ENCODE measurements around the gene SP140.

The SP140 gene

DNA sequence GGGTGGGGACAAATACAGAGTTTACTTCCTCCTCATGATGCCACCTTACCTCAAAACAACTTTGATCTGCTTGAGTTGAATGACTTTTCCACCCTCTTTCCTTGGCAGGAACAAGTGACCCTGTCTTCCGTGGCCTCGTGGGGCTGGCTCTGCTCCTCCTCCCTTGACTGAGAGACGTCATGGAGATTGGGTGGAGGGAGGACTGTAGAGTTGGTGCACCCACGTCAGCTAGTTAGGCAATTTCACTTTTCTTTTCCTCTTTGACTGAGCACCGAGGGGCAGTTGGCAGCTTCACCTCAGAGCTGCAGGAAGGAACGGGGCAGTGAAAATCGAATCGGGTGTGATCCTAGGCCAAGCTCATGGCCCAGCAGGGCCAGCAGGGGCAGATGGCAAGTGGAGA is at the start of gene SP140:
Gene SP140 (plus strand): TSS at position 251 of the 400 bp plus-strand sequence. CDS start 109 bp downstream, at position 360.
- TF ChIP-seq GATA2 (IDR thresholded peaks at IDR 0.05; ENCODE audit: low read depth, low read length) = no peak
- no peak for TF ChIP-seq GATA3 (IDR thresholded peaks at IDR 0.05; ENCODE audit: low read depth, low read length)

DNA sequence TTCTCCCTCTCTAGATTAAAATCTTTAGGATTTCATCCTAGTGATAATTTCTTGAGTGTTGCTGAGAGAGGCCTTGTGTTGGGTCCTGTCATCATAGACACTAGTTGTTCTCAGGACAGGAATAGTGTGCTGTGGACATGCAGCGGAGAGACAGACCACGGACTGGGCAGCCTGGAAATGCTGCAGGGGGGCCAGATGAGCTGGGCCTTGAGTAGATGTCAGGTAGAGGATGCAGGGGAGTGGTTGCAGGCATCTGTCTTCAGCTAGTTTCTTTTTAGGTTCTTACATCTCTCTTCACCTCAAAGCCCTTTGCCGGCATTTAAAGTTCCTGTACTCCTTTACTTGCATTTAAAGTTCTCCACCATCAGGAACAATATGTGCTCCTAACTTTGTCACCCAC is 48.5 kb upstream of the SP140 start:
- TF ChIP-seq GATA3 (IDR thresholded peaks at IDR 0.05; ENCODE audit: low read depth, low read length) (no peak), GATA2 (IDR thresholded peaks at IDR 0.05; ENCODE audit: low read depth, low read length) (no peak)

- no peak for TF ChIP-seq GATA3 (IDR thresholded peaks at IDR 0.05; ENCODE audit: low read depth, low read length)
- TF ChIP-seq GATA2 (IDR thresholded peaks at IDR 0.05; ENCODE audit: low read depth, low read length) = no peak
These were observed 46.7 kb upstream of the SP140 start for GRCh38 chr2:230178546-230179485.

DNA sequence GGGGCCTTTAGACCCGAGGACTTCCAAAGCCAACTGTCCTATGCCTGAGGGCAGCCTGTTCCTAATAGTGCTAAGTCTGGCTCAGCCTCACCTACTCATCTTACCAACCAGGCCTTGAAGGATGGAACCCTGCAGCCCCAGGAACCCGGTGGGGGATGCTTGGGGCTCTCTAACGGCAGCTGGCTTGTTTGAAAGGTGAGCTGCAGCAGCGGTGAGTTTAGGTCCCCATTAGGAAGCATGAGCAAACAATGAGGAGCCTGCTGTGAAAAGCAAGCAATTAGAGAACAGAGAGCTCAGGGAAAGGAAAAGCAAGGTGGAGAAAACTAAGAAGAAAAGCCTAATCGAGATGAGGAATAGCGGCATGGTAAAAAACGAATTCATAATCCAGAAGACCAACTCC is 45.6 kb upstream of the SP140 start:
- no peak for TF ChIP-seq GATA2 (IDR thresholded peaks at IDR 0.05; ENCODE audit: low read depth, low read length)
- no peak for TF ChIP-seq GATA3 (IDR thresholded peaks at IDR 0.05; ENCODE audit: low read depth, low read length)

DNA sequence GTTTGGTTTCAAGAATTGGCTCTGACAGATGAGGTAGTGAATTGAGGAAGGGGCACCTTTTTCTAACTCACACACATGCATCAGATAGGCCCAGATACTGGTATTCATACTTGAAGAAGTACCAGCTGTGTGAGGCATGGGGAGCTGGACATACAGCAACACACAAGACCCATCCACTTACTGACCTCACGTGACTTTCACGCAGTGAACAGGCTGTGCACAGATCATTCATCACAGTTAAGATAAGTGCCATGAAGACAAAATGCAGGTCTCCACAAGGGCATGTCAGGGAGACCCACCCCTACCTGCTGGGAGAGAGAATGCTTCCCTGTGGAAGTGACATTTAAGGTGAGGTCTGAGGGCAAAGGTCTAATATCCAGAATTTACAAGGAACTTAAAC is 44.3 kb upstream of the SP140 start:
- TF ChIP-seq GATA2 (IDR thresholded peaks at IDR 0.05; ENCODE audit: low read depth, low read length) = no peak
- no peak for TF ChIP-seq GATA3 (IDR thresholded peaks at IDR 0.05; ENCODE audit: low read depth, low read length)

DNA sequence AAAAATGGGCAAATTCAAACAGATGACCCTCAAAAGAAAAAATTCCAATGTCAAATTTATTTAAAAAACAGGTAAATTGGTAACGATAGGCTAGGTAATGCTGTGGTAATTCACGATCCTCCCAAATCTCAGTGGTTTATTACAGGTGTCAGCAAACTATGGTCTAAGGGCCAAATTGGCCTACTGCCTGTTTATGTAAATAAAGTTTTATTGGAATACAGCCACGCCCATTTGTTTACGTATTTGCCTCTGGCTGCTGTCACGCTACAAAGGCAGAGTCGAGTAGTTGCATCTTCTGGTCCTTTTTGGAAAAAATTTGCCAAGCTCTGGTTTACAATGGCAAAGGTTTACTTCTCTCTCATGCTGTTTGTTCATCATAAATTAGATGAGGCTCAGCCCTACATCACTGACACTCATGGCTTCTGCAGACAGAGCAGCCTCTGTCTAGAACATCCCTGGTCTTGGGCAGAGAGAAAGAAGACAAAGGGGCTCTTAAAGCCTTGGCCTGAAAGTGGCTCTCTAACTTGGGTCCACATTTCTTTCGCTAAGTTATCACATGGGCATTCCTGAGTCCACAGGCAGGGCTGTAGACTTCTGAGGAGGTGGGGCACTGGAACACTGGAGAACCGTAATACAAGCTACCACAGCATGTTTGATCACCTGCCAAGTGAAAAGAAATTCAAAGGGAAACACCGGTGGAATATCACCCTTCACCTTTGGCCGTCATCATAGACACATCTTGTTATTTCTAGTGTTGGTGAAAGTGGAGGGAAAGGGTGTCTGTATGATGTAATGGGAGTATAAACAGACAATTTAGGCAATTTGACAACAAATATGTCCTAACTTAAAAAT is 40.6 kb upstream of the SP140 start:
- TF ChIP-seq GATA3 (IDR thresholded peaks at IDR 0.05; ENCODE audit: low read depth, low read length) (no peak), GATA2 (IDR thresholded peaks at IDR 0.05; ENCODE audit: low read depth, low read length) (no peak)

DNA sequence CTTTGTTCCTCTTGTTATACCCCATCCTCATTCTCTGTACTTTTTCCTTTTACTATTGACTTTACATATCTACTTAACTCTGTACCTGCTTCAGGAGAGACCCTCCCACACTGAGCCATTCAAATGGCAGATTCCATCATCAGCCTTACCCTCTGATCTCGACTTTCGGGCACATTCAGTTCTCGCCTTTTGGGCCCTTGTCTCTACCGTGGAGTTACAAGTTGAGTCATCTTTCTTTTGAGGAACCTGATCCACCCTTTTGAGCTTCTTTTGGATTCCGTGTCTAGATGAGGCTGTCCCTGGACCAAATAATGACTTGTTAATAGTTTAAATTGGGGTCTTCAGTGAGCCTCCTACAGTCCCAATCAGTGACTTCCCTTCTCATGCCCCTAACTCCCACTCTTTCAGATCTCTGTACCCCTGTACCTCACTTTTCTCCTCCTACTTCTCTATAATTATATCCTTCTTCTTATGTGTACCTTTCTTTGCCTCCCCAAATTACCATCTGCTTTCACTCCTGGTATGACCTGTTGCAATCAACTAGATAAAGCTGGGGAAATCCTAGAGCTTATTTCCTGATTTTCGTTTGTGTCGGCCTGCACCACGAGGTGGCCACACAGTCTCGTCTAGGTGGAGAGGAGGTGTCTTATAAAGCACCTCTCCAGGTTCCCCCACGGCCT is 23.0 kb upstream of the SP140 start:
- TF ChIP-seq GATA2 (IDR thresholded peaks at IDR 0.05; ENCODE audit: low read depth, low read length) (no peak), GATA3 (IDR thresholded peaks at IDR 0.05; ENCODE audit: low read depth, low read length) (no peak)

- TF ChIP-seq GATA2 (IDR thresholded peaks at IDR 0.05; ENCODE audit: low read depth, low read length) = no peak
- TF ChIP-seq GATA3 (IDR thresholded peaks at IDR 0.05; ENCODE audit: low read depth, low read length) = no peak
These were observed 22.3 kb upstream of the SP140 start for GRCh38 chr2:230203110-230203676.

DNA sequence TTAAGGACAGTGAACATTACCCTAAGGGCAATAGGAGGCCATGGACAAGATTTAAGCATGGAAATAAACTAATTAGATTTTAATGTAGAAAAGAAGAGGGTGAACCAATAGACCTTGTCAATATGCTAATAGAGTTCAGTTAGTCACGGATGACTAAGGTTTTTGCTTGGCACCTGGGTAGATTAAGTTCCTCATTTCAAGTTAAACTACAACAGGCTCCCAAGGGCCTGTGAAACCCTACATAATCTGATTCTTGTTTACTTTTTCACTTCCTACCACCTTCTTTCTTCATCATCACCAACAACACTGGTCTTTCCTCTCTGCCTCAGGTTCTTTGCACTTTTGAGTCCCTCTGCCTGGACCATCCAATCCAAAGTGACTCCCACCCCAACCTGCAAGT is 20.5 kb upstream of the SP140 start:
- TF ChIP-seq GATA3 (IDR thresholded peaks at IDR 0.05; ENCODE audit: low read depth, low read length) (no peak), GATA2 (IDR thresholded peaks at IDR 0.05; ENCODE audit: low read depth, low read length) (no peak)

- TF ChIP-seq GATA2 (IDR thresholded peaks at IDR 0.05; ENCODE audit: low read depth, low read length) (no peak), GATA3 (IDR thresholded peaks at IDR 0.05; ENCODE audit: low read depth, low read length) (no peak)
These were observed 19.8 kb upstream of the SP140 start for GRCh38 chr2:230205721-230206120.

GRCh38 chr2:230208576-230208975 is 17.0 kb upstream of the SP140 start:
- TF ChIP-seq GATA3 (IDR thresholded peaks at IDR 0.05; ENCODE audit: low read depth, low read length) = no peak

DNA sequence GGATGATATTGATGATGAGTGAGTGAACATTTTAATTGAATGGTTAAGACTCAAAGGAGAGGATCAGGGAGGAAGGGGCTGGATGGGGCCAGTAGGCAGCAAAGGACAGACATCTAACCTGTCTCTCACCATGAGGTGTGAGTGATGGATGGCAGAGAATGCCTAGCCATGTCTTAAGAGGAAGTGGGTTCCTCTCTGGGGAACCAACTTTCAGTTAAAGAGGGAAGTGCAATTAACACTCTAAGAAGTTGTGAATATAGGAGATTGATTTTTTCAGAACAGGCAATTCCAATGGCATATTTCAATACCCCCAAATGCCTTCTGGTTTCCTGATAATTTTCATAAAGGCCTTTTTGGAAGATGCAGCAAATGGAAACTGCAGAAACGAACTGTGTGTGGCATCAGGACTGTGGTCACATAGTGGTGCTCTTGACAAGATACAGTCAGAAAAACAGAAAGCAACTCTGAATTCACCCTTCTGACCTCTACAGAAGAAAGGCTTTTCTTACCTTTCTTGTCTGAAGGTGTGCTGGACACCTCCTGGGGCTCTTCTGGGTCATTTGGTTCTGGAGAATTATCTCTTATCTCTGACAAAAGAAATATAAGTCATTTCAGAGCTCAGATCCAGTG is 16.0 kb upstream of the SP140 start:
- TF ChIP-seq GATA3 (IDR thresholded peaks at IDR 0.05; ENCODE audit: low read depth, low read length) (no peak), GATA2 (IDR thresholded peaks at IDR 0.05; ENCODE audit: low read depth, low read length) (no peak)

DNA sequence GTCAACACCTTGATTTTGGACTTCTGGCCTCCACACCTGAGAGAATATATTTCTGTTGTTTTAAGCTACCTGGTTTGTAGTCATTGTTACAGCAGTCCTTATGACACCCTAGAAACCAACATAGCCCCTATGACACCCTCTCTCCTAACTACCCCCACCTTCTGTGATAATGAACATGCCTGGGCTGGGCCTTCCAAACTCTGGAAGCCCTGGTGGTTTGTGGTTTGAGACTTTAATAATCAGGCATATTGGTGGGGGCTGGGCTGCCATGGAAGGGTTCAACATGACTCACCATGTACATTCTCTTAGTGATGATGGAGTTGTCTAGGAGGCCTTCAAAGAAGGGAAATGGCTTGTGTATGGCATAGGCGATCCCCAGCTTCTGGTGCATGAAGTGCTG is 9.0 kb upstream of the SP140 start:
- TF ChIP-seq GATA3 (IDR thresholded peaks at IDR 0.05; ENCODE audit: low read depth, low read length) = no peak
